Spleen (tissue), 7 donors: ENCODE measurements around the gene KRTAP5-8.
"Not testable (repeated sequence)": the region's sequence is repeated elsewhere in the genome, so short reads cannot be mapped to it uniquely, and the experiment has no call there.

Experiments
- POLR2A ChIP-seq, 3 donors: fragments of 450-650 bp; IDR thresholded peaks; one replicate each; pipeline ENCODE4 v1.5.1; 2017; ENCODE audit warnings: antibody characterized with exemption in 3 of 3, mild to moderate bottlenecking in 1 of 3
- POLR2AphosphoS5 ChIP-seq, 3 donors: sonication (generic); formaldehyde crosslinking; IDR thresholded peaks; one replicate each; pipeline ENCODE4 v1.5.1; 2017; ENCODE audit warnings: antibody characterized with exemption in 3 of 3
- TF ChIP-seq, protein P1 (sequence below), 11 experiments: fragments of 200-600 bp in 7 of 11; fragments of 450-650 bp in 4 of 11; sonication (generic) in 4 of 11; IDR thresholded peaks in 8 of 11; conservative IDR thresholded peaks in 3 of 11; 1 replicate in 7 of 11; 2 replicates in 4 of 11; pipeline versions ENCODE4 v1.4.0 to v1.8.0; 2016 to 2021; ENCODE audit warnings: antibody characterized with exemption in 11 of 11, inconsistent platforms in 4 of 11, mild to moderate bottlenecking in 1 of 11
- donor health status: DM: no; HTN: no; CAD: no; lungs with moderate emphysema.
- donor health status: DM: no; HTN: no; CAD: no.
- donor health status: DM: no; HTN: no; CAD: no.

DNA sequence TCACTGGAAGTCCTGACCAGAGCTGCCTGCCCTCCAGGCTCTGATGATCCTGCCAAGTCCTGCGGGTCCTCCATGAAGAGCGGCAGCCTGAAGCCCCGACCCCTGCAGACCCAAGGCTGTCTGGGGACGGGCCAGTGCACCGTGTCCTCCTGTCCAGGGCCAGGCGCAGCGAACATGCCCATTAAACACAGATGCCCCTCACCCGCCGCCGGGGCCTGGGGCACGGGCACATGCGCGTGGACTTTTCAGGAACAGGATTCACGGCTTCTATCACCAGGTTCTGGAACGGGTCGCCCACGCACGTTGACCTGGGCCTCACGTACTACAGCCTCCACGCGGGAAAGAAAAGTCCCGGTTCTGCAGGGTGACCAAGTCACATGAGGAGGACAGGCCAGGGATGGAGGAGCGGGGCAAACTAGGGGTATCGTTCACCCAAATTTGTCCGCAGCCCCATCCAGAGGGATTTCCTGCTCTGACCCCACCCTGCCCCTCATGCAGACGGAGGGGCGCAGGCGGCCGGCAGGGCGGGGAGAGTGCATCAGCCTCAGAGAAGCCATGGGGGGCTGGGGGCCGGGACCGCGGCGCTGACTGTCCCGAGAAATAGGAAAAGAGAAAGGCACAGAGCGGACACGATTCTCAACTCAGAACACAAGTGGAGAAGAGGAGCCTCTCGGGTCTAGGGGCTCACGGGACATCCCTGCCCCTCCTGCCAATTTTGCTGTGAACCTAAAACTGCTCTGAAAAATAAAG lies 33.5 kb downstream of the KRTAP5-8 start:
- not testable (repeated sequence) for TF ChIP-seq POLR2A, POLR2AphosphoS5 (IDR thresholded peaks at IDR 0.05)
- TF ChIP-seq, protein P1, sequence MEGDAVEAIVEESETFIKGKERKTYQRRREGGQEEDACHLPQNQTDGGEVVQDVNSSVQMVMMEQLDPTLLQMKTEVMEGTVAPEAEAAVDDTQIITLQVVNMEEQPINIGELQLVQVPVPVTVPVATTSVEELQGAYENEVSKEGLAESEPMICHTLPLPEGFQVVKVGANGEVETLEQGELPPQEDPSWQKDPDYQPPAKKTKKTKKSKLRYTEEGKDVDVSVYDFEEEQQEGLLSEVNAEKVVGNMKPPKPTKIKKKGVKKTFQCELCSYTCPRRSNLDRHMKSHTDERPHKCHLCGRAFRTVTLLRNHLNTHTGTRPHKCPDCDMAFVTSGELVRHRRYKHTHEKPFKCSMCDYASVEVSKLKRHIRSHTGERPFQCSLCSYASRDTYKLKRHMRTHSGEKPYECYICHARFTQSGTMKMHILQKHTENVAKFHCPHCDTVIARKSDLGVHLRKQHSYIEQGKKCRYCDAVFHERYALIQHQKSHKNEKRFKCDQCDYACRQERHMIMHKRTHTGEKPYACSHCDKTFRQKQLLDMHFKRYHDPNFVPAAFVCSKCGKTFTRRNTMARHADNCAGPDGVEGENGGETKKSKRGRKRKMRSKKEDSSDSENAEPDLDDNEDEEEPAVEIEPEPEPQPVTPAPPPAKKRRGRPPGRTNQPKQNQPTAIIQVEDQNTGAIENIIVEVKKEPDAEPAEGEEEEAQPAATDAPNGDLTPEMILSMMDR (IDR thresholded peaks at IDR 0.05 in 8 of 11, conservative IDR thresholded peaks at IDR 0.05 in 3 of 11): not testable (repeated sequence)
